Astrocyte of the hippocampus (primary cell): ENCODE data around the gene SH3PXD2A.
"Not testable (repeated sequence)": the region's sequence is repeated elsewhere in the genome, so short reads cannot be mapped to it uniquely, and the experiment has no call there.

Source experiments
- DNase-seq: peaks from one replicate; pipeline ENCODE4 v3.0.0; 2011; ENCODE audit warnings: low read depth, low spot score

SH3PXD2A gene

GRCh38 chr10:103622935-103623574, 232.3 kb downstream of the SH3PXD2A start:
- no peak for DNase-seq

GRCh38 chr10:103622286-103622685, 233.1 kb downstream of the SH3PXD2A start:
- no peak for DNase-seq

GRCh38 chr10:103621783-103622125, 233.6 kb downstream of the SH3PXD2A start:
- DNase-seq, result no peak

- DNase-seq, result no peak
Measured at GRCh38 chr10:103620891-103621782, 234.2 kb downstream of the SH3PXD2A start.

GRCh38 chr10:103620352-103620740, 235.0 kb downstream of the SH3PXD2A start:
- DNase-seq, result no peak

- no peak for DNase-seq
Measured at GRCh38 chr10:103619424-103620351, 235.7 kb downstream of the SH3PXD2A start.

- peak; percentile 53 for DNase-seq
Measured at GRCh38 chr10:103618575-103619423, 236.6 kb downstream of the SH3PXD2A start.

- no peak for DNase-seq
Measured at GRCh38 chr10:103617602-103618385, 237.6 kb downstream of the SH3PXD2A start.

- no peak for DNase-seq
Measured at GRCh38 chr10:103616705-103617601, 238.4 kb downstream of the SH3PXD2A start.

GRCh38 chr10:103614306-103615158, 240.8 kb downstream of the SH3PXD2A start:
- no peak for DNase-seq

- DNase-seq, result no peak
Measured at GRCh38 chr10:103613616-103614015, 241.8 kb downstream of the SH3PXD2A start.

- no peak for DNase-seq
Measured at GRCh38 chr10:103612462-103613365, 242.7 kb downstream of the SH3PXD2A start.

GRCh38 chr10:103610921-103611511, 244.4 kb downstream of the SH3PXD2A start:
- no peak for DNase-seq

GRCh38 chr10:103610083-103610472, 245.3 kb downstream of the SH3PXD2A start:
- DNase-seq, result no peak

- peak; percentile 35 for DNase-seq
Measured at GRCh38 chr10:103609231-103610082, 245.9 kb downstream of the SH3PXD2A start.

- DNase-seq, result not testable (repeated sequence)
Measured at GRCh38 chr10:103608056-103608455, 247.3 kb downstream of the SH3PXD2A start.
